ENCODE measurements around the gene JPT1.
A peak's percentile ranks its signal among the peaks of the same experiment; 100 is the strongest.
"Not testable (repeated sequence)": the region's sequence is repeated elsewhere in the genome, so short reads cannot be mapped to it uniquely, and the experiment has no call there.

Gene JPT1

GRCh38 chr17:75154195-75155106 is at the start of gene JPT1:
JPT1 (minus strand) TSS chr17:75154512; CDS start chr17:75154397, 115 bp downstream.
- peak; percentile 93 for DNase-seq

GRCh38 chr17:75199886-75200618 is 45.7 kb upstream of the JPT1 start:
- DNase-seq: no peak

- no peak for DNase-seq
These were observed 40.6 kb upstream of the JPT1 start for GRCh38 chr17:75194879-75195278.

- no peak for DNase-seq
These were observed 37.3 kb upstream of the JPT1 start for GRCh38 chr17:75191584-75191983.

DNA sequence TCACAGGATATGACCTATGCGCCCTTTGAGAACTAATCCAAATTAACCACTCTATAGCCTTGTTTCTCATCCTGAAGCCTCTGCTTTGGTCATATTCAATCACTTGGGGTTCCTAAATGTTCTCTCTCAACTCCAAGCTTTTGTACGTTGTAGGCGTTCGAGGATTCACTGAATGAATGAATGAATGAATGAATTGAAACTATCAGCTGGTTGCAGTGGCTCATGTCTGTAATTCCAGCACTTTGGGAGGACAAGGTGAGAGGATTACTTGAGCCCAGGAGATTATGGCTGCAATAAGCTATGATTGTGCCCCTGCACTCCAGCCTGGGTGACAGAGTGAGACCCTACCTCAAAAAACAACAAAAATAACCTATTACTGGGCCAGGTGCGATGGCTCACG is 34.3 kb upstream of the JPT1 start:
- no peak for DNase-seq

GRCh38 chr17:75183999-75184884 is 29.9 kb upstream of the JPT1 start:
- no peak for DNase-seq

DNA sequence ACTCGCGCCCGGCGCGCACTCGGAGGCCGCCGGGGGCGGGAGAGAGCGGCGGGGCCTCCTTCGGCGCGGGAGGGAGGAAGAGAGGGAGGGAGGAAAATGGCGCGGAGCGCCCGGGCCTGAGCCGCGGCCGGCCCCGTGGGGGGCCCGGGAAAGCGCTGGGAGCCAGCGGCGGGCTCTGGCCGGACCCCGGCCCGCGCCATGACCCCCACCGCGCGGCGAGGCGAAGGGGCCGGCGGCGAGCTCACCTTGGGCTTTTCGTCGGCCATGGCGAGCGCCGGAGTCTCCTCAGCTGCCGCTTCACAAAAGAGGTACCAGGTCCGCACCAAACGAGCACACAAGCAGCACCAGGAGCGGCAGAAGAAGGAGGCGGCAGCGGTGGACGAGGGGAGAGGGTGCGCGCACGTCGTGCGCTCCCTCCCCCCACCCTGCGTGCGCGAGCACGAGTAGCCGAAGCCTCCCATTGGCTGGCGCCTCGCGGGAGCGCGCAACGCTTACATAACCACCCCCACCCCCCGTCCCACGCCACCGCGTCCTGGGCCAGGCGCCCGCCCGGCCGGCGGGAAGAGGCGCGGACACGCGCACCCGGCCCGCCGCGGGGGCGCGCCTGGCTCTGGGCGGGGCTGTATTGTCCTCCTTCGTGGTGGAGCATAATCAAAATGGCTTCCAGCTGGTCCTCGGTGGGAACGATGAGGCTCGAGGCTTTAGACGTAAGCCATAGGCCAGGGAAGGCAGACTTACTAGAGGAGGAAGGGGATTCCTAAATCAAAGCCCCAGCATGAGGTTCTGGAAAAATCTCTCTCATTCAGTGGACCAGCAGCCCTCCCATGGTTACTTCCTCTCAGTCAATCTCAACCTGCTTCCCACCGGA is 28.5 kb upstream of the JPT1 start, which contains the start of gene SUMO2:
Gene SUMO2, minus strand, starts transcription at position 391 of the 868 bp plus-strand sequence. Its CDS starts 125 bp downstream, at position 266.
- DNase-seq: peak; percentile 65

DNA sequence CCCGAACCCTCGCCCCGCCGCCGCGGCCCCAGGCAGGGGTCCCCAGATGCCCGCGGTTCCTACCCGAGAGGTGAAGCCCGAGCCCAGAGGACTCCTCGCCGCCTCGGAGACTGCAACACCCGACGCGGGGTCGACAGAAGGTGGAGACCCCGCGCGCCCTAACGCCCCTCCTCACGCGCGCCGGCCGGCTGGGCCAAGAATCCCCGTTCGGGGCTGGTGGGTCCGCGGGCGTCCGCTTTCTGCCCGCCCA is 27.9 kb upstream of the JPT1 start:
- no peak for DNase-seq

DNA sequence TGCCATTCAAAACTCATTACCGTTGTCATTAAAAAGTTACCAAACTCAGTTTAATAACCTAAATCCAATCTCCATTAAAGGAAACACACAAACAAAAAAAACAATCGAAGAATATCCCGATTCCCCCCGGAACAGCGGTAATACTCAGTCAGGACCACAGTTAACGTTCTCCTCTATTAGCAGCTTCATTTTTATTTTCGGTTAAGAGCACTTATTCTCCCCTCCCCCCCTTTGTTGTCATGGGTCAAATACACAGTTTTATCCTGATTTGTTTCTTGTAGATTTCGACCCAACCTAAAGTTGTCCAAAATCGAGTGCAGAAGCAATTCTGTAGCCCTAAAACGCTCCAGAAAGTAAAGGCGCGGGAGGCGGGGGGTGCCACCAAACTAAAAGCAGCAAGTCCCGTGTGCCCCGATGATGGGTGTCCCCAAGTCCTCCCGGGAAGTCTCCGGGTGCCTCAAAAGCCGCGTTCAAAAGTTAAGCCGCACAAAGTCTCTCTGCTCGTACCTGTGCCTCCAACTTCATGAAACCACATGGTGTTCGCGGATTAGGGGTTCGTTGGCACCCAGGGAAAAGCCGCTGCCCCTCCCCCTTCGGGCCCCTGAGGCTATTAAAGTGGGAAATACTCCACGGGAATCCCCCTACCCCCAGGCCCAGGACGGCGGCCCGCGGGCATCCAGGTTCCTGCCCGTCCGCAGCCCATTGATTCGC is 27.5 kb upstream of the JPT1 start:
- DNase-seq: no peak

DNA sequence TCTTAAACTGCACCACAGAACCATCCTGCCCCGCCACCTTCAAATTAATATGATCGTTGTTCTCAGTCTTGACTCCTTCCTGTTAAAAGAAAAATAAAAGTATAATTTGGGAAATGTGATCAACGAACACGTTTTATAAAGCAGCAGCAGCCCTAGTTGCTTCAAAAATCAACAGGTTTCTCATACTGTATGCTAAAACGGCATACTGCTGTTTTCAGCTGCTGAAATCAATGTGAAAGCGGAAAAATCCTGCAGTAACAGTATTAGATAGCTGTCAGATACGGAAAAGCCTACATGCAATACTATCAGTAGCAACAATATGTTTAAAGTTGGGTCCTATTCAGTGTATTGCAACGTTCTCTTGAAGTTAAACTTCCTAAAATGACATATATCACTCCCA is 26.8 kb upstream of the JPT1 start:
- no peak for DNase-seq

- DNase-seq: no peak
These were observed 24.1 kb upstream of the JPT1 start for GRCh38 chr17:75178453-75178852.

DNA sequence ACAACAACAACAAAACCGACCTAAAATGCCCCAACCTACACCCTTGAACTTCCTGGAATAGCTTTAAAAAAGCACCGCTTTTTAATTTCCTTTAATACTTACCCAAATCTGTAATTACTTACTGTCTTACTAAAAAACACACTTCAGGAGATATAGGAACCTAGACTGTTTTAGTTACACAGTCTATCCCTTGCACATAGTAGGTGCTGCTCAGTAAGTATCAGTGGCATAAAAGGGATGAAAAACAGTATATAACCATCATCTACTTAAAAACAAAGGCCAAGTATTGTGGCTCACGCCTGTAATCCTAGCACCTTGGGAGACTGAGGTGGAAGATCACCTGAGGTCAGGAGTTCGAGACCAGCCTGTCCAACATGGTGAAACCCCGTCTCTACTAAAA is 22.3 kb upstream of the JPT1 start:
- DNase-seq: no peak

DNA sequence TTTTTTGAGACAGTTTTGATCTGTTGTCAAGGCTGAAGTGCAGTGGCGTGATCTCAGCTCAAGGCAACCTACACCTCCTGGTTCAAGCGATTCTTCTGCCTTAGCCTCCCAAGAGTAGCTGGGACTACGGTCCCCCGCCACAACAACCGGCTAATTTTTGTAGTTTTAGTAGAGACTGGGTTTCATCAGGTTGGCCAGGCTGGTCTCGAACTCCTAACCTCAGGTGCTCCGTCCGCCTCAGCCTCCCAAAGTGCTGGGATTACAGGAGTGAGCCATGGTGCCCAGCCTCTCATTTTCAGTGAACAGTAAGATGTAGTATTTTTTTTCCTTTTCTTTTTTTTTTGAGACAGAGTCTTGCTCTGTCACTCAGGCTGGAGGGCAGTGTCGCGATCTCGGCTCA is 20.7 kb upstream of the JPT1 start:
- no peak for DNase-seq

GRCh38 chr17:75173526-75173925 is 19.2 kb upstream of the JPT1 start:
- no peak for DNase-seq

DNA sequence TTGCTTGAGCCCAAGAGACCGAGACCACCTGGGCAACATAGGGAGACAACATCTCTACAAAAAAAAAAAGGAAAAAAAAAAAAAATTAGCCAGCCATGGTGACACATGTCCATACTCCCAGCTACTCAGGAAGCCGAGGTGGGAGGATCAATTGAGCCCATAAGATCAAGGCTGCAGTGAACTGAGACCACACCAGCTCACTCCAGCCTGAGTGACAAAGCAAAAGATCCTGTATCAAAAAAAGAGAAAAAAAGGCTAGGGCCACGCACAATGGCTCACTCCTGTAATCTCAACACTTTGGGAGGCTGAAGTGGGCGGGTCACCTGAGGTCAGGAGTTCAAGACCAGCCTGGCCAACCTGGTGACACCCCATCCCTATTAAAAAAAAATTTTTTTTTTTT is 14.7 kb upstream of the JPT1 start:
- no peak for DNase-seq

DNA sequence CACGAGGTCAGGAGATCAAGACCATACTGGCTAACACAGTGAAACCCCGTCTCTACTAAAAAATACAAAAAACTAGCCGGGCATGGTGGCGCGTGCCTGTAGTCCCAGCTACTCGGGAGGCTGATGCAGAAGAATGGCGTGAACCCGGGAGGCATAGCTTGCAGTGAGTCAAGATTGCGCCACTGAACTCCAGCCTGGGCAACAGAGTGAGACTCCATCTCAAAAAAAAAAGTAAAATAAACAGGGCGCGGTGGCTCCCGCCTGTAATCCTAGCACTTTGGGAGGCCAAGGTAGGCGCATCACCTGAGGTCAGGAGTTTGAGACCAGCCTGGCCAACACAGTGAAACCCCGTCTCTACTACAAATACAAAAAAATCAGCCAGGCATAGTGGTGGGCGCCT is 10.3 kb upstream of the JPT1 start:
- DNase-seq: not testable (repeated sequence)

- no peak for DNase-seq
These were observed 8.8 kb upstream of the JPT1 start for GRCh38 chr17:75163074-75163473.

DNA sequence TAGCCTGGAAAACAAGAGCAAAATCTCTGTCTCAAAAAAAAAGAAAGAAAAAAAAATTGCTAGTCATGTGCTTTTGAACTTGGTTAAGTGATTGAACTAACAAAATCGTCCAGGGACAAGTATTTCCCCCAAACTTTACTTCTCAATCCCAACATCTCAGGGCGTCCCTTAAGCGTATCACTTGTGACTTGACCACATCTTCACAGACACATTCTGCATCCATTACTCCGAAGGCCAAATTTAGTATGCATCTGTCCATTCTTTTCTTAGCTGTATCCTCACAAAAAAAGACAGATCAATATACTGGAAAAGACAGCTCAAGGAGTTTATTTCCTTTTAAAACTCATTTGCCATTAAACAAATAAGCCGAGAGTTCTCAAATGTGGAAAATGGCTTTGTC is 5.9 kb upstream of the JPT1 start:
- no peak for DNase-seq

DNA sequence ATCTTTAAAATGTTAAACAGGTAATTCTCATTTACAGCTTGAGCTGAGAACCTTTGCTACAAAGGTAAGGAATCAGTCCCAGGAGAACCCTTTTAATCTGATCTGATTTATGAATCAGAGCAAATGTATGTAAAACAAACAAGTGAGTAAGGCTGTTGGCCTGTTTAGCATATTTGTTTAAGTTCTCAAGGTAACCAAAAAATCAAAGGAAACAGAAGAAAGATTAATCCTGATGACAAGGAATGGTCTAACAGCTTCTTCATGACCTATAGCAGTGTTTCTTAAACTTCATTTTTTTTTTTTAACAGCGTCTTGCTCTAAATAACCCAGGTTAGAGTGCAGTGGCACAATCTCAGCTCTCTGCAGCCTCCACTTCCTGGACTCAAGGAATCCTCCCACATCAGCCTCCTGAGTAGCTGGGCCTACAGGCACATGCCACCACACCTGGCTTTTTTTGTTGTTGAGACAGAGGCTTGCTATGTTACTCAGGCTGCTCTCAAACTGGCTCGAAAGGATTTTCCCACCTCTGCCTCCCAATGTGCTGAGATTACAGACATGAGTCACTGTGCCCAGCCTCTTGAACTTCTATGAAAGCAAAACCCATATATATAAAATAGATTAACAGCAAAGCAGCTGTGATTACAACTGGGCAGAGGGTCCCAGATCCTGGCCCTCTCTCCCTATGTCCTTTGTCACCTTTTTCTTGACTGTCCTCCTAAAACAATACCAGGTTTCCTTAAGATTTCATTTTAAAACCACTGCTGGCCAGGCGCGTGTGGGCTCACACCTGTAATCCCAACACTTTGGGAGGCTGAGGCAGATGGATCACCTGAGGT is 5.1 kb upstream of the JPT1 start:
- no peak for DNase-seq

DNA sequence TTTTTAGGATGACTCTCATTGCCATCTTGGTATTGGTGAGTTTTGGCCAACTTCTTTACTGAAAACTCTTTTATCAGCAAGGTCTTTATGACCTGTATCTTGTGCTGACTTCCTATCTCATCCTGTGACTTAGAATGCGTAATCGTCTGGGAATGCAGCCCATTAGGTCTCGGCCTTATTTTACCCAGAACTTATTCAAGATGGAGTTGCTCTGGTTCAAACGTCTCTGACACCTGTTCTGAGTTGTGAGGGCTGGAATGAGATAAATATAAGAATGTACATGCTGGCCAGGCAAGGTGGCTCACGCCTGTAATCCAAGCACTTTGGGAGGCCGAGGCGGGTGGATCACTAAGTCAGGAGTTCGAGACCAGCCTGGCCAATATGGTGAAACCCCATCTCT is 4.2 kb upstream of the JPT1 start:
- DNase-seq: not testable (repeated sequence)

- DNase-seq: no peak
These were observed 884 bp upstream of the JPT1 start for GRCh38 chr17:75155191-75155601.

Data from DMS79 (cell line).